DMS53 treated with DMSO at 0.1 percent for 48 hours (cell line): ENCODE data around the gene PTPRS.

Source experiments
- DNase-seq: peaks from one replicate; lab custom pipeline; 2025; ENCODE audit not compliant: unreplicated experiment; lab: John Stamatoyannopoulos, UW

The PTPRS gene

DNA sequence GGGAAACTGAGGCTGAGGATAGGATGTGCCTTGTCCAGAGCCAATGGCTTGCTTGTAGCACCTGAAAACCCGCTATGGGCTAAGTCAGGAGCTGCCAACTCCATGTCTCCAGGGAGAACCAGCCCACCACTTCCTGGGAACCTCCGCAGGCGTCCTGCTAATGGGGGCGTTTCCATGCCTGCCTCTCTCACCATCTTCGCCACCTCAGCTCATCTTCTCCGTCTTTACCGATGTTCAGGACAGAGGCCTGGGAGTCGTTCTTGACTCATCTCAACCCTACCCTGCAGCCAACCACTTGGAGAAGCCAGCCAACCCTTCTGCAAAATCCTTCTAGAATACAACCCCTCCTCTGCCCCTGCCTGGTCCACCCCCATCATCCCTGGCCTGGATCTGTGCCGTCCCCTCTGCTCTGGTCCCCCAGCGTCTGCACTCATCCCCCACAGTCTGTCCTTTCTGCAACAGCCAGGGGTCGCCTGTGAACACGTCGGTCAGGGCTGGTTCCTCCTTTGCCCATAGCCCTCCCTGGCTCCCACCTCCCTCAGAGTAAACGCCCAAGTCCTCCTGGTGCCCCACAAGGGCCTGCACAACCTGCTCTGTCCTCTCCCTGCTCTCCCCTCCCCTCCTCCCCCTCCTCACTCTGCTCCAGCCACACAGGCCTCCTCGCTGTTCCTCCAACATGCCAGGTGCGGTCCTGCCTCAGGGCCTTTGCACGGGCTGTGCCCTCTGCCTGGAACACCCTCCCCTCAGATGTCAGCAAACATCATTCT lies 31.0 kb downstream of the PTPRS start:
- no peak for DNase-seq

DNA sequence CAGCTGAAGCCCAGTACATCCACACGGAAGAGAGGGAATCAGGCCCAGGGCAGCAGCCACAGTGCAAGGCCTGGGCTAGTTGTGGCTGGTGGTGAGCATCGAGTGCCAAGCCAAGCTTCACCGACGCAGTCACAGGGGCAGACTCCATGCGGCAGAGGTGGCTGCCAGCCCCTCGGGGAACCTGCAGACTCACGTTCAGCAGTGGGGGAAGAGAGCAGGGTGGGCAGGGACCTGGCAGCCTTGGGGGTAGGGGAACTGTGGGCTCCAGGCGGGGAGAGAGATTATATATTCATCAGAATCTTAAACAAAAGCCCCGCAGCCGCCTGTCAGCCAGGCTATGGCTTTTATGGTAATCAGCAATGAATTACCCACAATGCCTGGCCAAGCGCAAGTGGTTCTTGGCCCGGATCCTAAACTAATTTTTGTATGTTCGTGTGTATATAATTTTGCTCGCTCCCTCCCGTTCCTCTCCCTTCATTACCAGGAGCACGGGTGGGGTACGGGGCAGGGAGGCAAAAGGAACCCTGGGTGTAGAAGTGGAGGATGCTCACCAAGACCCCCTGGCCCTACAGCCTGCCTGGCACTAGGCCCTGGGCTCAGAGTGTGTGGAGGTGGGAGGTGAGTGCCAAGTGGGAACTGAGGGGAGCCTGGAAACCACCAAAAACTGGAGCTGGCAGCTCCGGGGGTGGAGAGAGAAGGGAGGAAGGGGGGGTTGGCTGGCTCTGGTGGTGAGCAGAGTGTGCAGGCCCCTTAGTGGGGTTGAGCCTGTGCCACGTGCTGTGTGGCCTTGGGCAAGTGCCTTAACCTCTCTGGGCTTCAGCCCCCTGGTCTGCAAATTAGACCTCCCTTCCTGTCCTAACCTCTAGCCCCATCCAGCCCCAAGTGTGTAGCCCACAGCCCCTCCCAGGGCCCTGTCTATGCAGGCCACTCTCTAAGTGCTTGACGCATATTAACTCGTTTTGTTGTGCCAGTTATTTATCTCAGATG lies 31.9 kb downstream of the PTPRS start:
- DNase-seq = no peak

DNA sequence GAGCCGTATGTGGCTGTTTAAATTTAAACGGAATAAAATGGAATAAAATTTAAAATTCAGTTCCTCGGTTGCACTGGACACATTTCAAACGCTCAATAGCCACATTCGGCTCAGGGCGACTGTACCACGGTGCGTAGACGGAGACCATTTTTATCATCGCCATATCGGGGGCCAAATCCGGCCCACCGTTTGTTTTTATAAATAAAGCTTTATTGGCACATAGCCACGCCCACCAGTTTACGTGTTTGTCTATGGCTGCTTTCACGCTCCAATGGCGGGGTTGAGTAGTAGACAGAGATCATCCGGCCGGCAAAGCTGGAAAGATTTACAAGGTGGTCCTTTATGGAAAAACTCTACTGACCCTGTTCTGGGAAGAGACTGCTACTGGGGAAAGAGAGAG lies 33.0 kb downstream of the PTPRS start:
- DNase-seq = no peak

DNA sequence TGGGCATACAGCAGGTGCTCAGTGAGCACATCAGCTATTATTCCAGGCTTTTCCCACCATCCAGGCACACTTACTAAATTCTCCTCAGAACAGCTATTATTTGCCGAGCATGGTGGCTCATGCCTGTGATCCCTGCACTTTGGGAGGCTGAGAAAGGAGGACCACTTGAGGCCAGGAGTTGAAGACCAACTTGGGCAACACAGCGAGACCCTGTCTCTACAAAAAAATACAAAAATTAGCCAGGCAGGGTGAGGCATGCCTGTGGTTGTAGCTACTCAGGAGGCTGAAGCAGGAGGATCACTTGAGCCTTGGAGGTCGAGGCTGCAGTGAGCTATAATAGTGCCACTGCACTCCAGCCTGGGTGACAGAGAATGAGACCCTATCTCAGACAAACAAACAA lies 35.4 kb downstream of the PTPRS start:
- no peak for DNase-seq

DNA sequence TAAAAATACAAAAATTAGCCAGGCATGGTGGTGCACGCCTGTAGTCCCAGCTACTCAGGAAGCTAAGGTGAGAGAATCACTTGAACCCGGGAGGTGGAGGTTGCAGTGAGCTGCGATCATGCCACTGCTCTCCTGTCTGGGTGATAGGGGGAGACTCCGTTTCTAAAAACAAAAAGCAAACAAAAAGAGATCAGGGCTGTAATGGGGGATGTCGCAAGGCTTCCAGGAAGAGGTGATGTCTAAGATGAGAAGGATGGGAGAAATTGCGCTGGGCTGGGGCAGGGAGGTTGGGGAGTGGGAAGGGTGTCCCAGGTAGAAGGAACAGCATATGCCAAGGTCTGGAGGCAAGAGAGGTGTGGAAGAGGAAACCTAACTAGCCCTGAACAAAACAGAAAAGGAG lies 36.1 kb downstream of the PTPRS start:
- DNase-seq = no peak

DNA sequence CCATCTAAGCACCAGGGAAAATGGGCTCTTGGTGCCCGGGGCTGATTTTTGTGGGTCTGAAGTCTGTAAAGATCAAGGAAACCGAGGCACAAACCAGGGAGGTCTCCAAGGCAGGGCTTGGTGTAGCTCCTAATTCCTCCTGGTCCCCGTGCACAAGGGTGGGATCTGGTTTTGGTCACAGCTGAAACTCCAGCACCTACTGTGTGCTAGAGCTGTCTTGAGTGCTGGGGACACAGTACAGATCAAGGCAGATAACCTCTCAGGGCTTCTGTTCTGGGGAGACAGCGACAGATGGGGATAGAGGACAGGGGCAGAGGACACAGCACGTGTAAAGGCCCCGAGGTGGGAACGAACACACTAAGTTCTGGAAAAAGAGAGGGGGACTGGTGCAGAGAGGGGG lies 37.4 kb downstream of the PTPRS start:
- DNase-seq = no peak

DNA sequence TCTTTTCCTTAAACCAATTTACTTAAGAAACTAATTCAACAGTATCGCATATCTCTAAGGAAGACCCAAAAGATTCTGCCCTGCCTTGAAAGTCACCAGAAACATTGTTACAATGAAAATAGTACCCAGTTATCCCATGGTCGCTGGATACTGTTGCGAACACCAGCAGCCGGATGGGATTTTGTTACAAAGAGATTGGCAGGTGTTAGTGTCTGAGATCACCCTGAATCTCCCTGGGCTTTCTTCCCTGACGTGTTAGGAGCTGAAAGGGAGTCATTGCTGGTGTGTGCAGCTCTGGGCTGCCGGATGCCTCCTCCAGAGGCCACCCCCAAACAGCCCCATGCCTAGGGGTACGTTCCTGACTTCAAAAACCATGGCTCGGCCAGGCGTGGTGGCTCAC lies 38.2 kb downstream of the PTPRS start:
- no peak for DNase-seq

DNA sequence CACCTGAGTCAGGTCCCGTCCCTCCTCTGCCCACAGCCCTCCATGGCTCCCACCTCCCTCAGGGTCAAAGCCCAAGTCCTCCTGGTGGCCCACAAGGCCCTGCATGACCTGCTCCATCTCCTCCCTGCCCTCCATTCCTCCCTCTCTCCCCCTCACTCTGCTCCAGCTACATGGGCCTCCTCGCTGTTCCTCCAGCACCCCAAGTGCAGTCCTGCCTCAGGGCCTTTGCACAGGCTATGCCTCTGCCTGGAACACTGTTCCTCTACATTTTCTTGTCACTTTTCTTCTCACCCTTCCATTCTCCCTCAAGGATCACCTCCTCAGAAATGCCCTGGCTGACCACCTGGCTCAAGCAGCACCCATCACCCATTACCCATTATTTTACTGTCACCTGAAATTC lies 41.5 kb downstream of the PTPRS start:
- DNase-seq = no peak

DNA sequence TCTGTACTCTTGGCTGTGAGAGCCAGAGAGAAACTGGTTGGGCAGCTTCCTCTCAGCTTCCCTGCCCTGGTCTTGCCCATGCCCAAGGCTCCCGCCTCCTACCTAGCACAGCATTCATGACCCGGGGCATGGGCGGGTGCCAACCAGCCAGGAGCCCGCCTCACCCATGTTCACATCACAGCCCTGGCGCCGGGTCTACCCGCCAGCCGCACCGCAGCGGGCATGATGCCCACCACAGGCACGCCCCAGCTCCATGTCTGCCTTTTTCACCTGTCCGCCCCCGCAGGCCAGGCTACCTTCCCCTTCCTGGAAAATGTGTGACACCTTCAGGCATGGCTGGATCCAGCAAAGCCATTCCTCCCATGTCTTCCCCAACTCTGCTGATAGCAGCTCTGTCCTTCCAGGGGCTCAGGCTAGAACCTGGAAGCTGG lies 42.1 kb downstream of the PTPRS start:
- no peak for DNase-seq

DNA sequence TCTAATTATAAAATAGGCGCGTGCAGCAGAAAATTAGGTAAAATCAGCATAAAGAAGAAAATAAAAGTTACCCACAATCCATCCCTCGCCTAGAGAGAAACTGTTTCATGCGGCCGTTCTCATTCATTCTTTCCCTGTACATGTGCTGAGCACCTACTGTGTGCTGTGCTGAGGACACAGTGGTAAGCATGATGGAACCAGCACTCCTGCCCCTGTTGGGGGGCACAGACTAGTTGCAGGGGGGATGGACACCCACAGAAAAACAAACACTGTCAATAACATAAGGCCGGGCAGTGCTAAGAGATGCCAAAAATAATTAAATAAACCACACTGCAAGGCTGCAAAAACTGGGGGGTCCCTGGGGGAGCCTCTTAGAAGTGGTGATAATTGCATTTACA lies 43.3 kb downstream of the PTPRS start:
- no peak for DNase-seq

DNA sequence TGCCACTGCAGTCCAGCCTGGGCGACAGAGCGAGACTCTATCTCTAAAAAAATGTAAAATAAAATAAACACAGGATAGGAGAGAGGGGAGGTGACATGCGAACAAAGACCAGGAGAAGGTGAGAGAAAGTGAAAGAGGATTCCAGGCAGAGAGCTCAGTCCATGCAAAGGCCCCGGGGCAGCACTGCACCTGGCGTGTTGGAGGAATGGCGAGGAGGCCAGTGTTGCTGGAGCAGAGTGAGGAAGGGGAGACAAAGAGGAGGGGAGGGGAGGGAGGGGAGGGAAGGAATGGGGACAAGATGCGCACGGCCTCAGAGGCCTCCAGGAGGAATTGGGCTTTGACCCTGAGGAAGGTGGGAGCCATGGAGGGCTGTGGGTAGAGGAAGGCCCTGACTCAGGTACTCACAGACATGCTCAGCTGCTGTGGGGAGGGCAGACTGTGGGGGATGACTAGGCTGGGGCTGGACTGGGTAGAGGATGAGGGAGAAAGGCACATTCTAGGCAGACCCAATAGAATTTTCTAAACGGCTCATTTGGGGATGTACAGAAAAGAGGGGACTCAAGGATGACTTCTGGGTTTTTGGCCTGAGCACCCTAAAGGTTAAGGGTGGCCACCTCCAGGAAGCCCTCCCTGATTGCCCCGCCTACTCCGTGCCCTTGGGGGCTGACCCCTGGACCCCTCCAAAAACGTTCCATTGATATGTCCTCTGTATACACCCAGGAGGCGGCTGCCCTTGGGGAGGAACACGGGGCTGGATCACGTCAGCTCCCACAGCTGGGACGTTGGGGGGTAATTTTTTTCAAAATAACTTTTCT lies 43.9 kb downstream of the PTPRS start:
- DNase-seq = no peak

DNA sequence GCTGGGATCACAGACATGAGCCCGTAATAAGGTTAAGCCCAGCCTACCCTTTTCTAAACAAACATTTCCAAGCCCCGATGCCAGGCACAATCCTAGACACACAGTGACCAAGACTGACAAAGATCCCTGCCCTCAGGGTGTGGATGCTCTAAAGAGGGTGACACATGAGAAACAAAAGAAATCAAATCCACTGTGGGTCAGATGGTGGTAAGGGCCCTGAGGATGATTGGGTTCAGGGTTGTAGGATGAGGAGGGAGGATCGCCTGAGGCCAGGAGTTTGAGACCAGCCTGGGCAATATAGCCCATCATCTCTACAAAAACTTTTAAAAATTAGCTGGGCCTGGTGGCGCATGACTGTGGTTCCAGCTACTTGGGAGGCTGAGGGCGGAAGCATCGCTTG lies 44.6 kb downstream of the PTPRS start:
- no peak for DNase-seq

DNA sequence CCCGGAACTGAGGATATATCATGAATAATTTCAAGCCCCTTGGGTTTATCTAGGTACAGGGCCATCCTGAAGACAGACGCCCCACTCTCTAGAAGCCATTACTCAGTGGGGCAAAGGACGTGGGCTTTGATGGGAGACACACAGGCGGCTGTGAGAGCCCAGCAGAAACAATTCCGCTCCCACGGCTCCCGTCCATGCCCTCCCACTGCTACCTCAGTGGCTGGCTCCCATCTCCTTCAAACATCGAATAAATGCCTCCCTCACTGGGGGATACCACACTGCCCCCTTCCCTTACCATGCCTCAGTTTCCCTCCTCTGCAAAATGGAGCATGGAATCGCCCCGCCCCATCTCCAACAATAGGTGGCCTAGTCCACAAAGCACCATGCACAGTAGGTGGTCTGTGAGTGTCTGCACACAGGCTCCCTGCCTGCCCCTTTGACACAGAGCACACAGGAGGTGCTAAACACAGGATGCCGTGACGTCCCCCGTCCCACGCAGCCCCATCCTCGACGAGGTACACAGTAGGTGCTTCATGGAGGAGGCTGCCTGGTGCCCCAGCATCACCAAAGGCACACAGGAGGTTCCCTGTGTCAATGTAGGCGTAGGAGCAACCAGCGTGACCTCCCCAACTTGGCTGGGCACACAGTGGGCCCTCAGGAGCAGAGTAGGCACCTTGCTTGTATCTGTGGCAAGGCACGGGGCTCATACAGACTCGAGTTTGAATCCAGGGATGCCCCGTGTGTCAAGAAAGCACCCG lies 46.0 kb downstream of the PTPRS start:
- DNase-seq = no peak

DNA sequence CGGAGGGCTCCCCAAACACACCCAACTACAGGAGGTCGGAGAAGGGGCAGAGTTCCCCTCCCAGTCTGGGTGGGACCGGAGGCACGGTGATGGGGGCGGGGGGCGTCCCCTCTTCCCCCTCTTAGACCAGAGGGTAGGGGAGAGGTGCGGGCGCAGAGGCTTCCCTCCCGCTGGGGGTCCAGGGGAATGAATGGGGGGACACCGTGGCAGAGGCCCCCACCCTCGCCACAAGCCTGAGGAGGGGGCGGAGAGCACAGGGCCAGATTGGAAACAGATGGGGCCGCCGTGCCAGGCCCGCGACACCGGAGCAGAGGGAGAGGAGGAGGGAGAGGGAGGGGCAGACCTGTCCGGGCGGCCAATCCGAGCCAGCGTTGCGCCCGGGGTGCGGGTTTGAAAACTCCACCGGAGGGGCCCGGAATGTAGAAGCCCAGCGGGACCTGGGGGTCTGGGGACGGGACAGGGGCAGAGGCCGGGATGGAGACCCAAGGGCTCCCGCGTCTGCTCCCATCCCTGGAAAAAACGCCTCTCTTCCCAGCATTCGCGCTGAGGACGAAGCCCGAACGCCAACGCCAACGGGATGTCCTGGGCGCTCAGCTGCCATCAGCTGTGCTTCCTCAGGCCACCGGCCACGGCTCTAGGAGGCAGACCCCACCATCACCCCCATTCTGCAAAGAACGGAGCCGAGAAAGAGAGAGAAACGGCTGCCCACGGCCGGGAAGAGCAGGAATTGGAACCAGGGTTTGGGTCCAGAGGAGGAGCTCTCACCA lies 46.8 kb downstream of the PTPRS start:
- no peak for DNase-seq

DNA sequence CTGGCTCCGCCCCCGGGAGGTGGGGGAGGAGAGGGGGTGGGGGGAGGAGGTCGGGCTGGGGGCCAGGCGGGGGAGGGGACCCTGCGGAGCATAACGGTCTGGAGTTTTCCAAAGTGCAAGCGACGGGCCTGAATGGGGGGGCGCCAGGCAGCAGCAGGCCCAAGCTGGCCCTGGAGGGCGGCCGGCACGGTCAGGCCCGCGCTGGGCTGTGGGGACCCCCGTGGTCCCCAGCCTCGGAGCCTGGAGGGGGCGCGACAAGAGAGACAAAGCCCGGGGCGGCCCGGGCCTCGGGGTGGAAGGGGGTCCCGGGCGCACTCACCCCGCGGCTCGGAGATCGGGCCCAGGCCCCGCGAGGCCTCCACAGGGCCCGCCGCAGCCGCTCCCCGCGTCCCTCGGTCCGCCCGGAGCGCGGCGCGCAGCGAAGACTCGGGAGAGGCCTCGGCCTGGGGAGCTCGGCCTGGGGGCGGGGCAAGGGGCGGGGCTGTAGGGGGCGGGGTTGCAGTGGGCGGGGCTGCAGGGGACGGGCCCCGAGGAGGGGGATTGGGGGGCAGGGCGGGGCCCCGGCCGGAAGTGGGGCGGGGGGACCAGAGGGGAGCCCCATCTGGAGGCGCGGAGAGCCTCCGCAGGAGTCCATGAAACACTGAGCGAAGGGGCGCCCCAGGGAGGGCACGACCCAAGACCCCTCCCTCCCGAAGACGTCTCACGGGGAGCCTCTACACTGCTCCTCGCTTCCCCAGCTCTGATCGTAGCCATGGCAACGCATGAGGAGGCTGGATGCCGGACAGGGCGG lies 47.6 kb downstream of the PTPRS start:
- DNase-seq = no peak

DNA sequence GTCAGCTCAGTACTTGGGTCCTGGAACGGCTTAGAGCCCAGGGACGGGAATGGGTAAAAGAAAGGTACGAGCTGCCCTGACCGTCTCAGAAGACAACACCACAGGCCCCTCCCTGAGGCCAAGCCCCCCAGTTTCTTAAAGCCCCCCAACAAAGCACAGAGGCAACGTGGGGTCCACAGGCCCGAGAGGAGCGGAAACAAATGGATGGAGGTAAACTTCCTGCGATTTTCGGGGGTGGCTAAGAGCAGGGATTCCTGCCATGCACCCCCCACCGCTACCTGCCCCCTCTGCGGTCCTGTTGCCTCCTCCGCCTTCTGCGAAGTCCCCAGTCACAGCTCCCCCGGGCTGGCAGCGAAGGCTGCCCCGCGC lies 48.2 kb downstream of the PTPRS start:
- DNase-seq = no peak

DNA sequence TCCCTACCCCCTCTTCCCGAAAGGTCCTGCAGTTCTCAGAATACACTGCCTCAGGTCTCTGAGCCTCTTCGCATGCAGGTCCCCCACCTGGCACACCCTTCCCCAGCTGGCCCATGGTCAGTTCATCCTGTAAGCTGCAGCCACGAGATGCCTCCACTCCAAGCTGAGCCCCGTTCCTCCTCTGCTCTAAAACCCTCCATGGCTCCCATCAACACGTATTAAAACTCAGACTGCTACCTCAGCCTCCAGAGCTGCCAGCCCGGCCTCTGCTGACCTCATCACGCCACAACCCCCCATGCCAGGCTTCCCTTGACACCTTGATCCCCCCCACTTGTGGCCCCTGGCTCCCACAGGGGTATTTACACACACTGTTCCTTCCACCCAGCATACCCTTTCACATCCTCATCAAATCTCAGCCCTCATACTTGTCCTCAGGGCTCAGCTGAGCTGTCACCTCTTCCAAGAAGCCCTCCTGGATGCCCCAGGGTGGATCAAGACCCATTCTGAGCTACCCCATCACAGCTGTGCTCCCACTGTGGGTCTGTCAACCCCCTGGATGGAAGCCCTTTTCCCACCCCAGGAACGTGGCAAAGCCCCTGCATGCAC lies 48.9 kb downstream of the PTPRS start:
- DNase-seq = no peak
